ENCODE measurements around the gene WFDC1.

WFDC1 gene

GRCh38 chr16:84303516-84303915, 8.8 kb downstream of the WFDC1 start:
- no peak for DNase-seq

- DNase-seq, result no peak
These were observed 11.9 kb downstream of the WFDC1 start for GRCh38 chr16:84306564-84306963.

DNA sequence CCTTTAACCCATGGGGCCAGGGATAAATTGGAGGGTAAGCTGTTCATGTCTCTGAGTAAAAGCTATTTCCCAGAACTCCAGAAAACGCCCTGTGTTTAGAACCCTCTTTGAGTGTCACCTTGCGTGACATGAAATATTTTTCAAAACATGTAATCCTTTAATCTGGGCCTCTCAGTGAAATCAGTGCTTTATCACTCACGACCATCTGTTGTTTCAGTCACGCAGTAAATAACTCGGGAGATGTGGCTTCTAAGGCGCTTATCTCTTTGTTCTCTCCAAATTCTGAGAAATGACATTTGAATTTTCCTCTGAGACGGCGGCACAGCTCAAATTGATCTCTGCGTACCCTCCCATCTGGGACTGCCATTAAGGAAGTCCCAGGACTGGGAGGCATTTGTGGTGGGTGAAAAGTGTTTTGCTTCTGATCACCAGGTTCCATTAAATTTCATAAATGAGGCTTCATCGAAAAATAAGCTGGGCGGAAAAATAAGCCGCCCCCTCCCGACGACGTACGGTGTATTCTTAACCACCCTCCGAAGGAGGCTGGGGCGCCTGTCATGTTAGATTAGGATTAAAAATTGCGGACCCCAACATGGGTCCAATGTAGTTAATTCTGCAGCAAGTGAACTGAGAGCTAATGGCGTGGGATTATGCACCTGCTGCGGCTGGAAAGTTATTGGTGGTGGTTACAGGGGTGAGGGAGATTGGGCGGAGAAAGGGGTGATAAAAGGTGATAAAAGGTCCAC, 12.7 kb downstream of the WFDC1 start:
- DNase-seq, result no peak

- no peak for DNase-seq
These were observed 13.4 kb downstream of the WFDC1 start for GRCh38 chr16:84308120-84308519.

GRCh38 chr16:84310642-84311041, 16.0 kb downstream of the WFDC1 start:
- DNase-seq, result no peak

DNA sequence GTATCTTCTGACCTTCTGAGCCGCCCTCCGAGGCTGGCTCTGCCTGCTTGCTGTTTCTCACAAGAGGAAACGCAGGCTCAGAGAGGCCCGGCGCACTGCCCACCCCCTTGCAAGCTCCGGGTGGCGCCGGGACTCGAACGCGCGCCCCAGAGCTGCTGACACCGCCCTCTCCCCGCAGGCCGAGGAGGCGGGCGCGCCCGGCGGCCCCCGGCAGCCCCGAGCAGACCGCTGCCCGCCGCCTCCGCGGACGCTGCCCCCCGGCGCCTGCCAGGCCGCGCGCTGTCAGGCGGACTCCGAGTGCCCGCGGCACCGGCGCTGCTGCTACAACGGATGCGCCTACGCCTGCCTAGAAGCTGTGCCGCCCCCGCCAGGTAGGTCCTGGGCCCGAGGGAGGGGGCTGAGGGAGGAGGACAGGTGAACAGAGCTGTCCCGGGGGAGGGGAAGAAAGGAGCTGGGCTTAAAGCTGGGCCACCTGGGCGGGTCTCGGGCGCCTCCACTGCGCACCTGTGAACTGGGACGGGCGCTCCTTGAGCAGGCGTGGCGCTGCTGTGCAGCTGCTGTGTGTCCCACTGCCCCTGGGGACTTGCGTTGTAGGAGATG, 18.2 kb downstream of the WFDC1 start:
- DNase-seq, result no peak

DNA sequence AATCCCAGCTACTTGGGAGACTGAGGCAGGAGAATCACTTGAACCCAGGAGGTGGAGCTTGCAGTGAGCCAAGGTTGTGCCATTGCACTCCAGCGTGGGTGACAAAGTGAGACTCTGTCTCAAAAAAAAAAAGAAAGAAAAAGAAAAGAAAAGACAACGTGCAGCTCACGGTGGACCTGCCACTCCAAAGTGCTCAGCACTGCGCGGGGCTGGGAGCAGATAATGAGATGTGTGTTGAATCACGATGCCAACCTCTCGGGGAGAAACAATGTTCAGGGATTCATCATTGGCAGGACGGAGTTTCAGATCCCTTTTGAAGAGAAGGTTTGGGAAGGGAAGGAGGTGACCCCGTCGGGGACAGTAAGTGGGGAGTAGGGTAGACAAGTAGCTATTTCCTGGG, 19.2 kb downstream of the WFDC1 start:
- DNase-seq, result no peak

- DNase-seq, result no peak
These were observed 19.7 kb downstream of the WFDC1 start for GRCh38 chr16:84314373-84314772.

DNA sequence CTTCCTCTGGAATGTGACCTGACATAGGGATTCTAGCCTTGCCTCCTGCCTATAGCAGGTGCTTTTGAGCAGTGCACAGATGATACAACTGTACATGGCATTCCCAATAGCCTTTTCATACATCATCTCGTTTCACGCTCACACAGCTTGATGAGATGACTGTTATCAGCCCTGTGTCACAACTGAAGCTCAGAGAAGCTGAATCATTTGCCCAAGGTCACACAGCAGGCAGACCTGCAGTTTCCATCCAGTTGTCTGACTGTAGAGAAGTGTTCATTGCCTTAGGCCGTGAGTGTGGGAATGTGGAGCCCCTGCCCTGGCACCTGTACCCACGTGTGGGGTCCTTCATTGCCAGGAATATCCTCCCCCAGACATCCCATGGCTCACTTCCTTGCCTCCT, 20.1 kb downstream of the WFDC1 start:
- no peak for DNase-seq

DNA sequence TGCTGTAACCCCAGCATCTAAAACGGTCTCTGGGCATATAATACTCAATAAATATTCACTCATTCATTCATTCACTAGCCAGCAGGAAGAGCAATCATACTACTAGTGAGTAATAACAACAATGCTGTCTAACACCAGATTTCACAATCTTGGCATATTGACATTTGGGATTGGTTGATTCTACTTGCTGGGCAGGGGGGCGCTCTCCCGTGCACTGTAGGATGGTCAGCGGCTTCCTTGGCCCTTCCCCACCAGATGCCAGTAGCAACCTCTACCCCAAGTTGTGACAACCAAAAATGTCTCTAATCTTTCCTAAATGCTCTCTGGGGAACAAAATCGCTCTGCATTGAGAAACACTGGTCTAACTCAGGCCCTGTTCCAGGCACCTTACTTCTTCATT, 20.7 kb downstream of the WFDC1 start:
- DNase-seq, result no peak

DNA sequence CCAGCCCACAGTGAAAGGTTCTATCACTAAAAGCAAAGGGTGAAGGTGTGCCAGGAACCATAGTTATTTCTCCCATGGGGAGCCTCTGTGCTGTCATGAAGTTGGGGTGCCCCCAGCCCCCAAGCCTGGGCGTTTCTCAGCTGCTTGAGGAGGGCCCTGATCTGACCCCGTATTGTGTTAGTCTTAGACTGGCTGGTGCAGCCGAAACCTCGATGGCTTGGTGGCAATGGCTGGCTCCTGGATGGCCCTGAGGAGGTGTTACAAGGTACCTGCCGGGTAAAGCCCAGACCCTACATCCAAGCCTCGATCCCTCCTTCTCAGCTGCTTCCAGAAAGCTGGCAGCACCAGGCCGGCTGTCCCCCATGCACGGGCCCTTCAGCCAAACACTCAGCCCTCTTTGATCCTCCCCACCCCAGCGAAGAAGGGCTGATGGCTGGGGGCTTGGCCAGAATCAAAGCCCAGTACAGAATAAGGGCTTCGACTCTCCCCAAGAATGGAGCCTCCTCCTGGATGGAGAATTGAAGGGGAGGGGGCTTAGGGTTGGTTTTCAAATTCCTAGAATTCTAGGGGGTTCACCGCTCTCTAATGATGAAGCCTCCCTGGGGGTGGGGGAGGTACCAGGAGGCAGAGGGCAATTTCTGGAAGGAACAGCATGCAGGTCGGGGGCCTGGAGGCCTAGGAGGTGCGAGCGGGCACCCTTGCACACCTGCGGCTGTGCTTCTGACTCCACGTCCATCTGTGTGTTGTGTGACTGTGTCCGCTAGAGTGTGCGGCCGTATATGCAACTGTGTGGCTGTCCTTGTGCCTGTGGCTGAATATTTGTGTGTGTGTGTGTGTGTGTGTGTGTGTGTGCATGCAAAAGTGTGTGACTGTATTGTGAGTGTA, 23.7 kb downstream of the WFDC1 start:
- DNase-seq, result no peak

- no peak for DNase-seq
These were observed 24.6 kb downstream of the WFDC1 start for GRCh38 chr16:84319146-84319760.

GRCh38 chr16:84320511-84320910, 25.8 kb downstream of the WFDC1 start:
- DNase-seq, result no peak

- no peak for DNase-seq
These were observed 27.3 kb downstream of the WFDC1 start for GRCh38 chr16:84321932-84322331.

- no peak for DNase-seq
These were observed 28.1 kb downstream of the WFDC1 start for GRCh38 chr16:84322749-84323148.

DNA sequence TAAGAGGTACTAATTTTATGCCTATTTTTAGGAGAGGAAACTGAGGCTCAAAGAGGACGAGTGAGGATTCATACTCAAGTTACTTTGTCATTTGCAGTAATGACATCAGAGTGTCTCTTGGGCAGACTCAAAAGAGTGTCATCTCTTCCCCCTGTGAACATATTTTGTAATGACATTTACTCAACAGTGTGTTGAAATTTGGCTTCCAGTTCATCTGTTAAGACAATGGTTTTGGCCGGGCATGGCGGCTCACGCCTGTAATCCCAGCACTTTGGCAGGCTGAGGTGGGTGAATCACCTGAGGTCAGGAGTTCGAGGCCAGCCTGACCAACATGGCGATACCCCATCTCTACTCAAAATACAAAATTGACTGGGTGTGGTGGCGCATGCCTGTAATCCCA, 28.9 kb downstream of the WFDC1 start:
- no peak for DNase-seq

GRCh38 chr16:84324434-84325262, 30.0 kb downstream of the WFDC1 start:
- DNase-seq, result no peak

- DNase-seq, result no peak
These were observed 31.9 kb downstream of the WFDC1 start for GRCh38 chr16:84326545-84326944.

DNA sequence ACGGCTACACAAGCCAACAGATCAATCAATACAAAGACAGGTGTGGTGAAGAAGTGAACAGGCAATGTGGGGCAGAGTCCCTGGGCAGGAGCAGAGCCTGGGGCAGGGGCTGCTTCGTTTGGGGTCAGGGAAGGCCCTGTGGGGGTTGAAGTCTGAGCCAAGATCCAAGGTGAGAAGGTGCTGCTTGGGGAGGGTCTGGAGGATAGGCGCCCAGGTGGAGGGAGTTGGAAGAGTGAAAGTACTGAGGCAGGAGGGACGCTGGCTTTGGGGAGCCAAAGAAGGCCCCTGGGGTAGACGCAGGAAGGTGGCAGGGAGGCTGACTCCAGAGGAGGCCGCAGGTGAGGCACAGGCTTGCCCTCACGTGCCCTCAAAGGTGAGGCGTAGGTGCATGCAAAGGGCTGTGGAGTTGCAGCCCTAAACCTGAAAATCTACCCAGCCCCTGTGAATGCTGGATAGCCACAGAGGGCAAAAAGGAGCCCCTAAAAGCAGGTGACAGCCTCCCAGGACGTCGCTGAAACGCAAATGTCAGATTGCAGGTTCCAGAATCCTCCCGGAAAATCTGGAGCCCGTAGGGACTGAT, 33.3 kb downstream of the WFDC1 start:
- DNase-seq, result no peak

DNA sequence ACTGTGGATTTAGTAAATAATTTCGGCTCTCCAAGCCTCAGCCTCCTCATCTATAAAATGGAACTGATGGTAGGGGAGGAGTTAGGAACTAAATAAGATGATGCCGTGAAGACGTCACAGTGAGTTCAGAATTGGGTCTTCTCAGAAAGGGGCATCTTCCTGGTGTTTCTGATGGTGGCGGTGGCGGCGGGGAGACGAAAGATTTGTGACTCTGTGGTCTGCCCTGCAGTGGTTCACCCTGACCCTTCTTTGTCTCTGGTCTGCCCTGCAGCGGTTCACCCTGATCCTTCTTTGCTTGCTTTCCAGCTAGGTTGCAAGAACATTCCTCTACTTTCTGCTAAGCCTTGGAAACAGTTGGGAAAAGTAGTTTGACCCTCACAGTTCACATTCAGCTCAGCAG, 34.3 kb downstream of the WFDC1 start:
- no peak for DNase-seq

DNA sequence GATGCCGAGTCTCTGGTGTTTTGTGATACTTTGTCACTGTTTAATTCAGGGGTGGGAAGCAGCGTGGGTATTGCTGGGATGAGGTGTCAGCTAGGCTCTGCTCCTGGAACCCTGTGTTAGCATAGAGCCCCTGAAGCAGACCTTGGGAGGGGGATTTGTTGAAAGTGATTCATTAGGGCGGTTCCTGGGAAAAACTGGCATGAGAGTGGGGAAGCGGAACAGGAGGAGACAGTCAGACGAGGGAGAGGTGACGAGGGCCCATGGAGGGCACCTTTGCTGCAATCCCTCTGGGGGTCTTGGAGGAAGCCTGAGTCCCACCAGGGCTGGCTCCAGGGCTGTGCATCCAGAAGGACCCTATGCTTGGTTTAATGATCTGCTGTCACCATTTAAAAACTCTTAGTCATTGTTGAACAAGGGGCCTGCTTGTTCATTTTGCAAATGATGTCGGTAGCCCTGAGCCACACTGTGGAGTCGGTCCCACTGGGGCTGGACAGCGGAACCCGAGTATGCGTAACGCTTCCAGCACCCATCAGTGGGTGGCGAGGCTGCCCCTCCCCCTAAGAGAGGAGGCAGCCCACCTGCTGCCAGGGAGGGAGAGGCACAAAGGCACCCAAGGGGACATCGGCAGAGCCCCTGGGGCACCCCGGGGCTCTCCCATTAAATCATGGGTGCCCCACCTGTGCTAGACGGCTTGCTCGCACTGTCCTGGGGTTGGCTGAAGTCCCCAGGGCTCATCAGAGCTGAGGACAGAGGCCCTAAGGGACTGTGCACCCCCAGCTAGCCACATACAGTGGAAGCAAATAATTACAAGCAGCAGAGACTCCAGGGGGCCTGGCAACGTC, 35.4 kb downstream of the WFDC1 start:
- DNase-seq, result no peak

Measured in NCI-H1048 (cell line).